Measurements from ENCODE around the gene CMTM1.
A peak's percentile ranks its signal among the peaks of the same experiment; 100 is the strongest.
"Not testable (repeated sequence)": the region's sequence is repeated elsewhere in the genome, so short reads cannot be mapped to it uniquely, and the experiment has no call there.

CMTM1 gene

DNA sequence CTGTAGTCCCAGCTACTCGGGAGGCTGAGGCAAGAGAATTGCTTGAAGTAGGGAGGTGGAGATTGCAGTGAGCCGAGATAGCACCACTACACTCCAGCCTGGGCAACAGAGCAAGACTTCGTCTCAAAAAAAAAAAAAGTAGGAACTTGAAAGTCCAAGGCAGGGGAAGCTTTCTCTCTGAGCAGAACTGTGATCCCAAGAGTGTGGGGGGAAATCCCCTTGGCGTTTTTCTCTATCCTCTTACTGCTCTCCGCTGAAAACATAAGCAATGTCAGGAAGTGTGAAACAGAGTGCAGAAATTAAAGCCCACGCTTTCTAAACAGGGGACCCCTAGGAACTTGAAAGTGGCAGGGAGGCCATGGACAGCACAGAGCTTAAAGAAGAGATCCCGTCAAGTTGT lies 28.5 kb downstream of the CMTM1 start:
- no peak for DNase-seq

DNA sequence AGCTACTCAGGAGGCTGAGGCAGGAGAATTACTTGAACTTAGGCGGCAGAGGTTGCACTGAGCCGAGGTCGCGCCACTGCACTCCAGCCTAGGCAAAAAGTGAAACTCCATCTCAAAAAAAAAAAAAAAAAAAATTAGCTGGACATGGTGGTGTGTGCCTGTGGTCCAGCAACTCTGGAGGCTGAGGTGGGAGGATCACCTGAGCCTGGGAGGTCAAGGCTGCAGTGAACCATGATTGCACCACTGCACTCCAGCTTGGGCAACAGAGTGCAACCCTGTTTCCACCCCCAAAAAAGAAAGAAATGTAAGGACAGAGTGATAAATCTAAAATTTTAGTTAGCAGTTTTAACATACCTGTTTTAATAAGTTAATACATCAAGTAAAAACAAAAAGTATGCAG lies 30.3 kb downstream of the CMTM1 start:
- not testable (repeated sequence) for DNase-seq

DNA sequence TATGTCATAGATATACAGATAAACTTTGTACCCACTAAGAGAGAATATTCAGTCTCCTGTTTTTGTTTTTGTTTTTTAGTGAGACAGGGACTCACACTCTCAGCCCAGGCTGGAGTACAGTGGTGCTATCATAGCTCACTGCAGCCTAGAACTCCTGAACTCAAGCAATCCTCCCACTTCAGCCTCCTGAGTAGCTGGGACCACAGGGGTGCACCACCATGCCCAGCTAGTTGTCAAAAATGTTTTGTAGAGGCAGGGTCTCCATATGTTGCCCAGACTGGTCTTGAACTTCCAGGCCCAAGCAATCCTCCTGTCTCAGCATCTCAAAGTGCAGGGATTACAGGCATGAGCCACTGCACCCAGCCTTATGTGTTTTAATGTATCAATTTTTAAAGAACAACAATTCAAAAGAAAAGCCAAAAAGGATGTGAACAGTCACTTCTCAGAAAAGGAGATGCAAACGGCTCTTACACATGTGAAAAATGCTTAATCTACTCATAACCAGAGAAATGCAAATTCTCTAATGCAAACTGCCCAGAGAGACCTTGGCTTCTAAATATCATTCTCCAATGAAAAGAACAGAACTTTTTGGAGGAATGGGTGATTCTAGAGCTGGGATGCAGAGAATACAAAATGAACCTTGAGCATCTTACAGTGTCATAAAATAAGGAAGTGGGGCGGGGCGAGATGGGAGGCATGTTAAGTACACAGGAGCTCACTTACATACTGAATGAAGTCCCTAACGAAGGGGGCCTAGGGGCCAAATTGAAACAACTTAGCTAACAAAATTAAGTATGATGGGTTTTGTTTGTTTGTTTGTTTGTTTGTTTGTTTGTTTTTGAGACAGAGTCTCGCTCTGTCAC lies 31.0 kb downstream of the CMTM1 start:
- no peak for DNase-seq

GRCh38 chr16:66598111-66598510 lies 31.9 kb downstream of the CMTM1 start:
- no peak for DNase-seq

DNA sequence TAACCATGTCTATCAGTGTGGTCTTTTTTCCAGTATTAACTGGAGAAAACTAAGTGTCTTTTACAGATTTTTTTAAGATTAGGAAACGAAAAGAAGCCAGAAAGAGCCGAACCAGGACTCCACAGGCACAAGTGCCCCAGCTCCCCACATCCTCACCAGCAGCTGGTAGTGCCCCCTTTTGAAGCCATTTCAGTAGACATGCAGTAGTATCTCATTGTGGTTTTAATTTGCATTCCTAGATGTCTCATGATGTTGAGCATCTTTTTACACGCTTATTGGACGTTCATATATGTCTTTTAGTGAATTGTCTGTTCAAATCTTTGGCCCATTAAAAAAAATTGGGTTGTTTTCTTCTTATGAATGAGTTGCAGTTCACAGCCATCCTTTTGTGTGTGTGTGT lies 33.5 kb downstream of the CMTM1 start:
- DNase-seq: no peak

DNA sequence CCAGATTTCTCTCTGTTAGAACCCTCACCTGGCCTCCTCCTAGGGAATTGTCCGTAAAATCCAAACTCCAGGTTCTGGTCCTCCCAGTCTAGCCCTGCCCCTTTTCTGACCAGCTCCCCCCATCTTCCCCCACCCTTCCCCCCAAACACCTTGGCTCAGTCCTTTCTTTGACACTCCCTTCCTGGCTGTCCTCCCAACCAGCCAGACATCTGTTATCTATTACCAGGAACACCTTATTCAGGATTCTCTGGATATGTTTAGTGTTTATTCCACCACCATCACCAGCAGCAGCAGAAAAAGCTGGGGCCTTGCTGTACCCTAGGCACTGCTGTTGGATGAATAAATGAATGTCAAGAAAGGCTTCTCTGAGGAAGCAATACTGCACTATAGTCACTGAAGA lies 34.2 kb downstream of the CMTM1 start:
- DNase-seq: no peak

GRCh38 chr16:66601471-66601870 lies 35.2 kb downstream of the CMTM1 start:
- DNase-seq: no peak

- DNase-seq: peak; percentile 75
Measured at GRCh38 chr16:66603537-66604375, 37.5 kb downstream of the CMTM1 start.

DNA sequence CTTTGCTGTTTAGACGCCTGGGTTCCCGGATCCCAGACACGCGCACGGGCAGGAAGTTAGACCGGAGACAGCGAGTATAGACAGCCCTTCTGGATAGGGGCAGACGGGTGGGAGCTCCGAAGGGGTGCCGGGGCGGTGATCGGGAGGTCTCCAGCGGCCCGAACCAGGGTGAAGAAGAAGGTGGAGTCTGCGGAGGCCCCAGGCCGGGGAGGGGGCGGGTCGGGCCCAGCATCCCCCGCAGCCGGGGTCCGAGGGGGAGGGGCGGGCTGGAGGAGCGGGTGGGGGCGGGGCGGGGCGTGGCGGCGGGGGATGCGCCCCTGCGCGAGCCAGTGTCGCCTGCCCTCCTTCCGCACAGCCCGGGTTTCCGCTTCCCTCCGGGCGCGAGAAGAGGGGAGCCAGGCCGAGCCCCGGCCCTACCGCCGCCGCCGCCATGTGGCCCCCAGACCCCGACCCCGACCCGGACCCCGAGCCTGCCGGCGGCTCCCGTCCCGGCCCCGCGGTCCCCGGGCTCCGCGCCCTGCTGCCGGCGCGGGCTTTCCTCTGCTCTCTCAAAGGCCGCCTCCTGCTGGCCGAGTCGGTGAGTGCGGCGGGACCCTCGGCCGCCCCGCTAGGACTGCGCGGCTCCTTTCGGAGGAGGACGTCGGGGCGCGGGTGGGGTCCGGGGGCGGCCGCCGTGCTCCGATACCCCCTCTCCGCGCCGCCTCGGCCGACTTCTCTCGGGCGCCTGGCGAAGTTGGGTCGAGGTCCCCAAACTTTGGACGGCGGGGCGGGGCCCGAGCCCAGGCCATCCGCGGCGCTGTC lies 38.3 kb downstream of the CMTM1 start, which contains the start of gene CMTM3:
CMTM3 (plus strand) TSS at position 329 of the 801 bp plus-strand sequence; CDS start at position 431, 102 bp downstream.
- peak; percentile 66 for DNase-seq

DNA sequence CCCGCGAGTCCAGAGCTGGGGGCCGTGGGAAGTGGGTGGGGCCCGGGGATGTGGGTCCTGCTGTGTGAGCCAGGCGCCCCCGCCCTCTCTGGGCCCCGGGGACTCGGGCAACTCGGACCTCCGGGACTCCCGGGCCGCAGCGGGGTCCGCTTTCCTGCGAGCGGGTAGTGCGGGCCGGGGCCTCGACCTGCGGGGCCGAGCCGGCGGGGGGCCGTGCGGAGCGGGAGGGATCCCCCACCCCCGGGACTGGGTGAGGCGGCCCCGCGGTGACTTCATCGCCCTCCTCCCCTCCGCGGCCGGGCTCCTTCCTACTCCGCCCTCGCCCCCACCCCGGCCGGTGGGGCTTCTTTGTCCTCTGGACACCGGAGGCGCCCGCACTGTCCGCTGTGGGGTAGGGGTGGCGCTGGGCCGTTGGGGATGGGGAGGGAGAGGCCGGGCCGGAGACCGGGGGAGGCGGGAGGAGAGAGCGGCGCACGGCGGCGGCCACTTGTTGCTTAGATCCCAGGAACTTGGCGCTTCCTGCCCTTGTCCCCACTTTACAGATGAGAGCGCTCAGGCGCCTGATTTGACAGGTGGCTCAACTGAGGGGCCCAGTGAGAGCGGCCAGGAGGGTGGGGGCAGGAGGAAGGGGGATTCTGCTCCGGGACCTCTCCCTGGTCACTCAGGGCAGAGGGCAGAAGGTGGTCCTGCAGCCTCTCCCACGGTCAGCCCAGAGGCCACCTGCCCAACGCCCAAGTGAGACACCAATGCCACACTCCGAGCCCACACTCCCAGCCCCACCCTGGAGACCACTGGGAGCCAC lies 39.1 kb downstream of the CMTM1 start:
- peak; percentile 54 for DNase-seq

DNA sequence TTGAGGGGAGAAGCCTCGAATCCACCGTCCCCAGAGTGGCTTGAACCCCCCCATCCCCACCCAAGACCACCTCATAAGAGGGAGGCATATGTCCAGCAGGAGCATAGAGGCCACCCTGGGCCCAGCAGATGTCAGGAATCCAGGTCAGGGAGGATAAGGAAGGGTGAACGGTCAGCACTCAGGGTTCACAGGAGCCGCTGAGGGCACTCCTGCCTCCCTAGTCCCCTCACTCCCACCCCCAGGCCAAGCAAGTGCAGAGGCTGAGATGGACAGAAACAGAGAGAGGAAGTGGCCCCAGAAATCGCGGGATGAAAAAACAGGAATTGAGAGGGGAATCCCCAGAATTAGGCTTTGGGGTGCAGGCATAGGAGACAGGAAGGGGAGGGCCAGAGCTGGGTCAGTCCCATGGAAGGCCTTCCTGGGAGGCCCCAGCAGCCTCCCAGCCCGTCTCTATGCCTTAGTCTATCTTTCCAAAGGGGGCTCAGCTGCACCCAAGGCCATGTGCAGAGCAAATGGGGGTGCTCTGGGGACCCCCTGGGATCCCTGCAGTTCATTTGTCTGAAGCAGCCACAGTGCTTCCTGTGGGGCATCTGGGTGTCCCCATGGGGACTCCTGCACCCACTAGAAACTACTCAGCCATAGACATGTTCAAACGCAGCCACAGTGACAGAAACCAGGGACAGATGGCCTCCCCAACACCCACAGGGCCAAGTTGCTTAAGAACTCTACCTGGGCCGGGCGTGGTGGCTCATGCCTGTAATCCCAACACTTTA lies 39.9 kb downstream of the CMTM1 start:
- DNase-seq: no peak

DNA sequence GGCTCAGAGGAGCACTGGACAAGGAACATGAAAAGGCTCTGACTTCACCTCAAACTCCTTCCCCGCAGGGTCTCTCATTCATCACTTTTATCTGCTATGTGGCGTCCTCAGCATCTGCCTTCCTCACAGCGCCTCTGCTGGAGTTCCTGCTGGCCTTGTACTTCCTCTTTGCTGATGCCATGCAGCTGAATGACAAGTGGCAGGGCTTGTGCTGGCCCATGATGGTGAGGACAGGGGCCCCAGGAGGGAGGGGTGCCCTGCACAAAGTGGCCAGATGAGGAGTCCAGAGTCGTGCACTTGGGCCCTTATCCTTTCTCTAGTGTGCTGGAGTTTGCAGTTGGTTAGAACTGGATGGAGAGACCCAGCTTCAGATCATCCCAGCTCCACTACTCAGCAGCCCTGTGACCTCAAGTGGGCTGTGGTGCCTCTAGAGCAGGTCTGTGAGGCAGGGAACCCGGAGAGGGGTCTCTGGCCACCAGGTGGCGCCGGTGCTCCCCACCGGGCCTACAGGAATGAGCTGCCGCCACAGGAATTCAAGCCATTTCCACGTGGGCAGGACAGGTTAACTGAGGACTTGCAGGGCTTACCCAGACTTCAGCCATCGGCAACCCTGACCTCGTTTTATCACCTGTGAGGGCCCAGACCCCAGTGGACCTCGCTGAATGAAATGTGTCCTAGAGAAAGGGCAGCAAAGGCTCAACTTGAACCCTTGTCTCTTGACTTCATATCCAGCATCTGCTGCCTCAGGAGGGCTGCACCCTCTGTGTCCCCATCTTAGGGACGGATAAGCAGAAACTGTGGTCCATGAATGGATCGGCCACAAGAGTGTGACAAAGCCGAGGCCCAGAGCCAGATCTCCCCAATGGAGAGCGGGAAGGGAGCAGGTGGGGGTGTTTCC lies 42.3 kb downstream of the CMTM1 start:
- DNase-seq: peak; percentile 47

DNA sequence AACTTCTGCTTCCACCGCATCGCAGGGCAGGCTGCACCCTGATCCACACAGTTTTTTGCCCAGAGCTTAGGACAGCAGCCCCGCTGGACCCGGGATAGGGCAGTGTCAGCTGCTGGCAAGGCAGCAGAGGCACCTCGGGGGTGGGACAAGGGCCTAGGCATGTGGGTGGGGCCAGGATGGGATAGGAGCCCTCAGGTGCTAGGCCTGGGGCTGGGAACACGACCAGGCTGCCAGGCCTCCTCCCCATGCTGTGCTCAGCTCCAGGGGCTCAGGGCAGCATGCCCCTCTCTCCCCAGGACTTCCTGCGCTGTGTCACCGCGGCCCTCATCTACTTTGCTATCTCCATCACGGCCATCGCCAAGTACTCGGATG lies 42.9 kb downstream of the CMTM1 start:
- no peak for DNase-seq

- DNase-seq: no peak
Measured at GRCh38 chr16:66610111-66610820, 44.0 kb downstream of the CMTM1 start.

DNA sequence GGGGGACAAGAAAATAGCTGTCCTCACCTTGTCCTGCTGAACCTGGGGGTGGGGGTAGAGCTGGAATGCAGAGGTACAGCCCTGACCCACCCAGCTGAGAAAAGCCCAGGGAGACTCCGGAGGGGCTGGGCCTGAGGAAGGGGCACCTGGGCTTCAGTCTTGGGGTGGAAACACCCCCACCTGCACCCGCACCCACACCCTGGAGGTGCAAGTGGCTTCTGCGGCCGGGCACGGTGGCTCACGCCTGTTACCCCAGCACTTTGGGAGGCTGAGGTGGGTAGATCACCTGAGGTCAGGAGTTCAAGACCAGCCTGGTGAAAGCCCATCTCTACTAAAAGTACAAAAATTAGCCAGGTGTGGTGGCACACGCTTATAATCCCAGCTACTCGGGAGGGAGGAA lies 45.7 kb downstream of the CMTM1 start:
- DNase-seq: not testable (repeated sequence)

GRCh38 chr16:66612422-66612821 lies 46.2 kb downstream of the CMTM1 start:
- no peak for DNase-seq

- no peak for DNase-seq
Measured at GRCh38 chr16:66614161-66614802, 48.0 kb downstream of the CMTM1 start.

GRCh38 chr16:66616169-66616568 lies 49.9 kb downstream of the CMTM1 start:
- DNase-seq: no peak

DNA sequence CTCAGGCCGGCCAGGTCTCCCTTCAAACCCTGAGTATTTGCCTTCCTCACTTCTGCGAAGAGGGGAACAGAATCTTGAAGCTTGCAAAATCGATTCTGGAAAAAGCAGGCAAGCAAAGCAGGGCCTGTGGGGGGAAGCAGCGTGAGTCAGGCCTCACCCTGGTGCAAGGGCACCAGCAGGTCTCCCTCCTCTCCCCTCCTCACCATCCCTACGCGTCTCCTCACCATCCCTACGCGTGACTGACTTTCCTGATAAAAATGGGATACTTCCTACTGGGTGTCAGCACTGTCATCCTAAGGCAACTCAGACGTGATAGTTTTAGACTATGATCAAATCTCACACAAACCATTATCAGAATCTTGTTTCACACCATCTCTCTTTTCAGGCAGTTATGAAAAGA lies 50.4 kb downstream of the CMTM1 start:
- DNase-seq: no peak
